Stimulated activated CD8-positive, alpha-beta memory T cell treated with anti-CD3 and anti-CD28 coated beads, Interleukin-12 subunit alpha, Interleukin-12 subunit beta, amount 100 ng/mL, for 1 hour (primary cell): Measurements from ENCODE around the gene PRDM12.

ENCODE experiments used
- DNase-seq: peaks from one replicate; pipeline ENCODE4 v3.0.0-alpha.2; 2020; ENCODE audit warnings: low read depth

The PRDM12 gene

GRCh38 chr9:130689937-130690700 is 25.7 kb downstream of the PRDM12 start:
- no peak for DNase-seq

GRCh38 chr9:130692321-130692720 is 27.9 kb downstream of the PRDM12 start:
- no peak for DNase-seq

- no peak for DNase-seq
Measured at GRCh38 chr9:130693101-130693425, 28.7 kb downstream of the PRDM12 start.

- peak; percentile 95 for DNase-seq
Measured at GRCh38 chr9:130693426-130694191, 29.2 kb downstream of the PRDM12 start, which contains the start of gene EXOSC2. TSS of gene EXOSC2 (plus strand) at chr9:130693780. CDS start at chr9:130693792, 12 bp downstream.

DNA sequence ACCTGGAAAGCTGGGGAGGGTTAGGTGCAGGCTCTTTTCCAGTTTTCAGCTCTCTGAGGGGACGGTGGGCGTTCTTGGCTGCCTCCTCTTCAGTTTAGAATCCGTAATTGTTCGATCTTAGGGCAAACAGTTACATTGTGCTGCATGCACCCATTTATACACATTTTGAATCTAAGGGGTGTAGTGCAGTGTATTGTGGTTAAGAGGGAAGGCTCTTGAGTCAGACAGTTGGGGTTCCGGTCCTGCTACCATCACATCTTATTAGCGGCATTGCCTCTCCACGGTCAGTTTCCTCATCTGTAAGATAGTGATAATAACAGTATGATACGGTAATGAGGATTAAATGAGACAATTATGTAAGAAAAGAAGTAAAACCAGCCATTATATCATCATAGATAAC is 29.8 kb downstream of the PRDM12 start:
- no peak for DNase-seq

GRCh38 chr9:130696139-130696650 is 31.8 kb downstream of the PRDM12 start:
- DNase-seq = no peak

- DNase-seq = no peak
Measured at GRCh38 chr9:130696996-130697395, 32.6 kb downstream of the PRDM12 start.

- no peak for DNase-seq
Measured at GRCh38 chr9:130698514-130698913, 34.1 kb downstream of the PRDM12 start.

DNA sequence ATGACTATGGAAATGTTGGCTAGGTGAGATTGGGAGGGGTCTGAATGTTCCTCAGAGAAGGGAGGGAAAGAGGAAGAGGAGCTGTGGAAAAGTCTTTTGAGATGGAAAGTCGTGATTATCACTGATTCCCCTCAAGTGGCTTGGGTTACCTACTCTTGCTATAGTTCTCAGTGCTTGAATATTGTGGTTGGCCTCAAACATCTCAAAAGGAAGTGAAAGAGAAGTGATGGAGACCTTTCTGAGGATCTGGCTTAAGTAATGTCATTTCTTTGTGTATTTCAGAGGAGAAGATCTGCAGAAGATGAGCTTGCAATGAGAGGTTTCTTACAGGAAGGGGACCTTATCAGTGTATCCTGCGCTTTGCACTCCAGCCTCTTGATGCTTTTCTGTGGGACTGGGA is 34.7 kb downstream of the PRDM12 start:
- no peak for DNase-seq

GRCh38 chr9:130701059-130702022 is 36.9 kb downstream of the PRDM12 start:
- DNase-seq = peak; percentile 60

DNA sequence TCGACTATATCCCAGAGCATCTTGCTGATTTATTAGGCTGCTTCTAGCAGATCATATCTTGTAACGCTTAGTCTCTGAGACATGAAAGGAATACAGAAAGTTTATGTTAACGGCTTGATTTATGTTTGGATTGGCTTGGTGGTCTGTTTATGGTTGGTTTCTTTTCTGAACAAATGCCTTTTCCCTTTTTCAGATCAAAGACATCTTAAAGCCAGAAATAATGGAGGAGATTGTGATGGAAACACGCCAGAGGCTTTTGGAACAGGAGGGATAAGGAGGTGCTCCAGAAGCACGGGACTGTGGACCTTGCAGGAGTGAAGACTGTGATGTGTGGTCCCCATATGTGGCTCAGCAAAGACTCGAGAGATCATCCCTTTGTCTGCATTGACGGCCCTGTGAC is 39.1 kb downstream of the PRDM12 start:
- DNase-seq = no peak

DNA sequence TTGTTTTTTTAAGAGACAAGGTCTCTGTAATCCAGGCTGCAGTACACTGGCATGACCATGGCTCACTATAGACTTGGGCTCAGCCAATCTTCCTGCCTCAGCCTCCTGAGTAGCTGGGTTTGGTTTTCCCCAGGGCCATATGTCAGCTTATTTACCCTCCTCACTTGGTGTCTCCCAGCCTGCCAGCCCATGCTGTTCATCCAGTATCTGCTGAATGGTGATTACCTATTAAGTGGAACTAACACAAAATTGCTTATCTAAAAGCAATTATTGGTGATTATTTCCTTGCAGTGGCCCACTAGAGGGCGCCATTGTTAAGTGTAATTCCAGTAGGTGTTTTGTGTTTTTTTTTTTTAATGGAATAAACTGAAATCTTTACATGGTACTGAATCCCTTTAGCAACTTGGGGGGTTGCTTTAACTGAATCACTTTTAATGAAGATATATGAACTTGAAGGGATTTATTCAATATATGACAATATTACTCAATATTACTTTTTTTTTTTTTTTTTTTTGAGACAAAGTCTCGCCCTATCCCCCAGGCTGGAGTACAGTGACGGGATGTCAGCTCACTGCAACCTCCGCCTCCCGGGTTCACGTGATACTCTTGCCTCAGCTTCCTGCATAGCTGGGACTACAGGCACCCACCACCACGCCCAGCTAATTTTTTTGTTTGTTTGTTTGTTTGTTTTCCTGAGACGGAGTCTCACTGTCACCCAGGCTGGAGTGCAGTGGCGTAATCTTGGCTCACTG is 43.0 kb downstream of the PRDM12 start:
- DNase-seq = peak; percentile 67

GRCh38 chr9:130710822-130711352 is 46.5 kb downstream of the PRDM12 start:
- DNase-seq = no peak

DNA sequence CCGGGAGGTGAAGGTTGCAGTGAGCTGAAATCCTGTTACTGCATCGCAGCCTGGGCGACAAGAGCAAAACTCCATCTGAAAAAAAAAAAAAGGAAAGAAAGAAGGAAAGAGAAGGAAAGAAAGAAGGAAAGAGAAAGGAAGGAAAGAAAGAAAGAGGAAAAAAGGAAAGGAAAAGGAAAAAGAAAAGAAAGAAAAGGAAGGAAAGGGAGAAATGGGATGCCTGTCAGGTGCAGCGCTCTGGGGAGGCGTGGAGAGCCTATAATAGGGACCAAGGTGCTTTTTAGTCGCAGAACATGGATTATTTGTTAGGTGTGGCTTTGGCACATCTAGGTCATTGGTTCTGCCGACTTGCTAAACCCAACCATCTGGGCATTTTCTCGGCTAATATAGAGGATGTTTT is 47.1 kb downstream of the PRDM12 start:
- DNase-seq = no peak

GRCh38 chr9:130712564-130713285 is 48.3 kb downstream of the PRDM12 start:
- DNase-seq = peak; percentile 90

GRCh38 chr9:130713286-130713960 is 49.0 kb downstream of the PRDM12 start:
- DNase-seq = no peak

DNA sequence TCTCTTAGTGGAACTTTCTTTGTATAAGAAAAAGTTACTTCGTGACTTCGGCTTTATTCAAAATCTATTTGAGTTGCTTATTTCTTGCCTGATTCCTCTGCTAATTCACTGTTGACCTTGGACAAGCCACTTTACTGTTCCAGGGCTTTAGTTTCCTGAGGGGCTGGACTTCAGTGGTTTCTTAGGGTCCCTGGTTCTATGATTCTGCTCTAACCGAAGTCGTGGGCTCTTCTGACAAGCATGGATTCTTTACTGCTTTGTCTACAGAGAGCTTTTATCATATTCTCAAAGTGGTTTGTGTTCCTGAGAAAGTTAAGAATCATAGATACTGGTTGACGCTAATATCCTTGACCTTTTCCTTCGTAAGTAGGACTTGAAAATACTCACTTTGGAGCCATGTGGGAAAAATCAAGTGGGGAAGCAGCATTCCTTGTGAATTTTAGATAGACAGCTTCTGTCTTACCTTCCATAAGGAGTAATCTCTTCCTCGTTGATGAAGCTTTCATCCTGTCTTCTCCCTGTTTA is 50.3 kb downstream of the PRDM12 start:
- no peak for DNase-seq

- no peak for DNase-seq
Measured at GRCh38 chr9:130715270-130715669, 50.9 kb downstream of the PRDM12 start.

GRCh38 chr9:130718562-130718961 is 54.2 kb downstream of the PRDM12 start:
- no peak for DNase-seq

DNA sequence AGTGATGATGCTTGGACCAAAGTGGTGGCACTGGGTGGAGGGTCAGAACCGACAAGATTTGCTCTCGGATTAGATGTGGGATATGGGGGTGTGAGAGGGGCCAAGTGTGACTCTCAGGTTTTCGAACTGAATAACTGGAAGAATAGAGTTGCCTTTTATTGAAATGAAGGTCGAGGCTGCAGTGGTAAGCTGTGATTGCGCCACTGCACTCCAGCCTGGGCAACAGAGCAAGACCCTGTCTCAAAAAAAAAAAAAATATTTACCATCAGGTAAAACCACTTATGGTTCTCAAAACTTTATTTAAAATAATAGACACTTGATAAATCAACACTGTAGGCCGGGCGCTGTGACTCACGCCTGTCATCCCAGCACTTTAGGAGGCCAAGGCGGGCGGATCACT is 56.4 kb downstream of the PRDM12 start:
- no peak for DNase-seq
